GM12891 (cell line): ENCODE measurements around the gene CTSA. TPM values are rescaled to one million over a fixed set of nuclear protein-coding genes. Genes with fewer than 3 reads are reported as not detected.

ENCODE experiments used
- DNase-seq: peaks from one replicate; pipeline ENCODE4 v3.0.0; 2011; ENCODE audit warnings: low spot score; ENCODE audit not compliant: insufficient read length
- FAIRE-seq: peaks from 2 replicates; lab custom pipeline; 2011; peaks lifted over from hg19 to GRCh38; lab: Jason Lieb, UNC
- PAX5 ChIP-seq: IDR thresholded peaks from 2 replicates; pipeline ENCODE4 v1.6.1; 2011; ENCODE audit warnings: low read length, moderate library complexity, mild to moderate bottlenecking; ENCODE audit not compliant: insufficient read depth, severe bottlenecking
- POLR2A ChIP-seq: IDR thresholded peaks from 2 replicates; pipeline ENCODE4 v1.6.1; 2011; ENCODE audit warnings: low read depth, low read length, control low read depth
- POLR2AphosphoS5 ChIP-seq: IDR thresholded peaks from 2 replicates; pipeline ENCODE4 v1.6.1; 2011; ENCODE audit warnings: low read depth, low read length, control low read depth
- POU2F2 ChIP-seq: IDR thresholded peaks from 2 replicates; pipeline ENCODE4 v1.6.1; 2011; ENCODE audit warnings: low read depth, mild to moderate bottlenecking, control low read depth, low read length, moderate library complexity
- SPI1 ChIP-seq: IDR thresholded peaks from 2 replicates; pipeline ENCODE4 v1.6.1; 2011; ENCODE audit warnings: low read depth, low read length, control low read depth
- TAF1 ChIP-seq: IDR thresholded peaks from 2 replicates; pipeline ENCODE4 v1.6.1; 2011; ENCODE audit warnings: low read depth, low read length, control low read depth
- polyA plus RNA-seq: library from polyadenylated mRNA; unstranded; fragments of >200 nt; gene quantifications from one replicate; pipeline ENCODE4 v1.2.1, GENCODE V29; 2012; ENCODE audit warnings: low read depth, missing spikeins, inconsistent platforms; ENCODE audit not compliant: missing spikeins

CTSA gene
- 34.7 TPM for polyA plus RNA-seq

- DNase-seq (peak; percentile 100), FAIRE-seq (peak; percentile 83)
- TF ChIP-seq POU2F2, result peak; percentile 54; the same call in 1 of the 2 replicates
- peak; percentile 35; the same call in 1 of the 2 replicates for TF ChIP-seq SPI1
- no peak for TF ChIP-seq POLR2AphosphoS5
- TF ChIP-seq PAX5, result no peak
- TF ChIP-seq POLR2A, result no peak; the same call in 1 of the 2 replicates
- peak; percentile 81 for TF ChIP-seq TAF1
Observed at GRCh38 chr20:45890985-45891983, at the start of gene CTSA, which contains the start of gene NEURL2. Gene CTSA (plus strand): TSS chr20:45891335. CDS start chr20:45891569, 234 bp downstream. Gene NEURL2 (minus strand): TSS chr20:45891208. CDS start chr20:45890991, 217 bp downstream.

- FAIRE-seq, result no peak
- no peak for DNase-seq
- TF ChIP-seq POLR2A (no peak), TAF1 (no peak), POLR2AphosphoS5 (no peak)
Observed at GRCh38 chr20:45841407-45842129, 49.6 kb upstream of the CTSA start.

- DNase-seq, result peak; percentile 64
- TF ChIP-seq POLR2A, result no peak
- peak; percentile 83 for TF ChIP-seq SPI1
- FAIRE-seq, result peak; percentile 83
Observed at GRCh38 chr20:45842169-45842812, 48.8 kb upstream of the CTSA start.

GRCh38 chr20:45843506-45843905 lies 47.6 kb upstream of the CTSA start:
- DNase-seq (no peak), FAIRE-seq (no peak)
- no peak for TF ChIP-seq POLR2A
- no peak for TF ChIP-seq POLR2AphosphoS5
- TF ChIP-seq SPI1, result no peak
- TF ChIP-seq PAX5, result no peak
- no peak for TF ChIP-seq POU2F2
- no peak for TF ChIP-seq TAF1

GRCh38 chr20:45845452-45845851 lies 45.7 kb upstream of the CTSA start:
- FAIRE-seq (no peak), DNase-seq (no peak)
- no peak for TF ChIP-seq SPI1
- TF ChIP-seq POLR2A, result no peak
- no peak for TF ChIP-seq TAF1
- no peak for TF ChIP-seq PAX5
- TF ChIP-seq POLR2AphosphoS5, result no peak
- TF ChIP-seq POU2F2, result no peak

- TF ChIP-seq POLR2AphosphoS5 (no peak), PAX5 (no peak), POLR2A (no peak), TAF1 (no peak), POU2F2 (no peak), SPI1 (no peak)
- DNase-seq, result no peak
- FAIRE-seq, result no peak
Observed at GRCh38 chr20:45848421-45848820, 42.7 kb upstream of the CTSA start.

GRCh38 chr20:45848969-45849582 lies 42.1 kb upstream of the CTSA start:
- FAIRE-seq, result no peak
- DNase-seq, result no peak
- no peak for TF ChIP-seq POU2F2

- no peak for FAIRE-seq
- no peak for DNase-seq
- TF ChIP-seq PAX5 (no peak), POLR2AphosphoS5 (no peak), SPI1 (no peak), TAF1 (no peak), POU2F2 (no peak), POLR2A (no peak)
Observed at GRCh38 chr20:45850238-45850637, 40.9 kb upstream of the CTSA start.

- DNase-seq (no peak), FAIRE-seq (no peak)
- TF ChIP-seq PAX5 (no peak), POU2F2 (no peak), POLR2A (no peak), POLR2AphosphoS5 (no peak), SPI1 (no peak), TAF1 (no peak)
Observed at GRCh38 chr20:45850926-45851325, 40.2 kb upstream of the CTSA start.
